GM18868 (cell line): Measurements from ENCODE around the gene SEMA6A.

ENCODE experiments used
- ATAC-seq: cut with Tn5 transposase; IDR thresholded peaks from one replicate; pipeline ENCODE4 v1.9.1; 2021; ENCODE audit warnings: mild to moderate bottlenecking, moderate library complexity; ENCODE audit not compliant: unreplicated experiment

Gene SEMA6A

DNA sequence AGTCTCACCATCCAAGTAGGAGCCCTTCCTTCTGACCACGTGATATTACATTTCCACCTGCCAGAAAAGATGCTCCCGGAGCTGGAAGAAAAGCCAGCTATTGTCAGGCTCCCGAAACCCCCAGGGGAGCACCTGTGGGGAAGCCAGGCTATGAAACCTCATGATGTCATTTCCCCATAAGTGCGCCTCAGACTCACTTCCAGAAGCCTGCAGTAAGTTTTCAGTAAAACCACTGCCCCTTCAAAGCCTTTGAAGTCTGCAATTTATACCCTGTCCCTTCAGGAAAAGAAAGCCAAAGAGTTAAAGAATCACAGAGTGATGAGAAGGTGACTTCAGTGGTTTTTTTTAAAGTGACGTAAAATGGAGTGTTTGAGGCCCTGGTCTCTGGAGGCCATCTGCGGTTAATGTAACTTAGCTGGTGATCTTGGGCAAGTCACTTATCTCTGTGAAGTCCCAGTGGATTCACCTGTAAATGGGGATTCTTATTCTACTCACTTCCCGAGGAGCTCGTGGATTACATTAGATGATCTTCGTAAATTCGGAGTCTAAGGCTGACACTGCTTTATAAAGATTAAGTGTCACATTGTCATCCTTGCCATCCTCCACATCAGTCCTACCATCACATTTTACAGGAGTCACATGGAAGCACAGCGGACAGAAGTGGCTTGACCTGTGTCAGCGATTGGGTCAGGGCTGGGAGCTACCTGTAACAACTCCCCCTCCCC lies 2.6 kb upstream of the SEMA6A start:
- ATAC-seq, result peak; percentile 59

- peak; percentile 43 for ATAC-seq
These were observed 1.6 kb upstream of the SEMA6A start for GRCh38 chr5:116576053-116576713.

GRCh38 chr5:116575326-116576052 lies 866 bp upstream of the SEMA6A start:
- ATAC-seq, result no peak

- ATAC-seq, result no peak
These were observed 789 bp downstream of the SEMA6A start for GRCh38 chr5:116573702-116574366.

DNA sequence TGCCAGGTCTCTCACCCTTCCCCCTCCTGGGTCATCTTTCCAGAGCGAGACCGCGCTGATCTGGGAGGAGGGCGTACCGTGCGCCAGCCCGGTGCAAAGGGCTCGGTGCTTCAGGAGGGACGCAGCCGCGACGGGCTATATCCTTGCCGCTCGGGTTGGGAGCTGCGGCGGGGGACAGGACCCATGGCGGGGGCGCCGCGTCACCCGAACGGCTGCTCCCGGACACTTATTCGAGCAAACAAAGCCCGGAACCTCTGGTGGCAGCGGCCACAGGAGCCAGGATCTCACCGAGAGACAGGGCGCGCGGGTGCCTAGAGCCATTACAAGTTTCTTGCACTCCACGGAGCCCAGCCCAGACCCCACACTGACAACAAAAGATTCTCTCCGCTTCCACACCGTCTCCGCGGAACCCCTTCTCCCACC lies 1.3 kb downstream of the SEMA6A start:
- no peak for ATAC-seq

- no peak for ATAC-seq
These were observed 2.0 kb downstream of the SEMA6A start for GRCh38 chr5:116572350-116573278.

DNA sequence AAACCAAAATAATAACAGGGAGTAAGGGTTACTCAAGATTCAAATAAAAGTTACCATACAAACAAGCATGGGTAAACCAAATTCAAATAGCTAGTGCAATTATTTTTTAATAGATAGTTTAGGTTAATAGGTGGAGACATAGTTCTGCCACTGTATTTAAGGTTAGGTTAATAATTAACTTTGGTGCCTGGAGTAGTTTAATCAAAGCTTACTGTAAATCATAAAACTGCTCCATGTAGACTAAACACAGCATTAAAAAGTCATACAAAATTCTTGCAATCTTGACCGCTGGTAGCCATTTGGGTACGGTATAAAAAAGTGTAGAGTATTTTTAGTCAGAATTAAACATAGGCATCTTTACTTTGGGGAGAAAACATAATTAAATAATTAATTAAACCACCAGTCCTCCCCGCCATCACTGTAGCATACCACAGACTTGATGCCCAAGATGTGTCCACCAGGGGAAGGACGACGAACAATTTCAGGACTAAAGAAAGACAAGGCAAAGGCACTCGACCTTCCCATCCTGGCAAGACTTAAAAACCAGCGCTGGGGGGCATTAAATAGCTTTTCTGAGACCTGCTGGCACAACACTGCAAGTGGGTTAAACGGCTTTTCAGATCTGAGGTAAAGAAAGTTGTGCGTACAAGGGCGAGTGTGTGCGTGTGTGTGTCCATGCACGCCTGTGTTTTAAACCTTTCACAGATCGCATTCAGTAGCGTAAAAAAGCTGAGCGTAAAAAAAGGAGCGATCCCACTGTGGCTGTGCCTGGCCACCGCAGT lies 2.9 kb downstream of the SEMA6A start:
- no peak for ATAC-seq

- no peak for ATAC-seq
These were observed 4.6 kb downstream of the SEMA6A start for GRCh38 chr5:116569999-116570398.

DNA sequence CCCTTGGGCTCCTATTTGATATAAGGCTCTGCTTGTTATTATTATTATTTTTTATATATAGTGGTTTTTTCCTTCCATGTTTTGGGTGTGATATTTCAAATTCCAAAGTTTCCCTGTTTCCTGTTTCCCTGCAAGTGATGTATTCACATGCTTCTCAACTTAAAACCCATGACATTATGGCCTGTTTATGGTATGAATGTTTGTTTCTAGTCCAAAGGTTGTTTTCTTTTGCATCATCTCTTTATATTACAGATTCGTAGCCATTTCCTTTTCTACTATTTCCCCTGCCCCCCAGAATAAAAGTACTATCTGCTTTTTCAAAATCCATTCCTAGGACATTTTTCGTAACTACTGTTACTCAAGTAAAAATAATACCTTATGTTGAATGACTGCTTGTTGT lies 7.5 kb downstream of the SEMA6A start:
- no peak for ATAC-seq

GRCh38 chr5:116566251-116566650 lies 8.4 kb downstream of the SEMA6A start:
- ATAC-seq, result peak; percentile 88

DNA sequence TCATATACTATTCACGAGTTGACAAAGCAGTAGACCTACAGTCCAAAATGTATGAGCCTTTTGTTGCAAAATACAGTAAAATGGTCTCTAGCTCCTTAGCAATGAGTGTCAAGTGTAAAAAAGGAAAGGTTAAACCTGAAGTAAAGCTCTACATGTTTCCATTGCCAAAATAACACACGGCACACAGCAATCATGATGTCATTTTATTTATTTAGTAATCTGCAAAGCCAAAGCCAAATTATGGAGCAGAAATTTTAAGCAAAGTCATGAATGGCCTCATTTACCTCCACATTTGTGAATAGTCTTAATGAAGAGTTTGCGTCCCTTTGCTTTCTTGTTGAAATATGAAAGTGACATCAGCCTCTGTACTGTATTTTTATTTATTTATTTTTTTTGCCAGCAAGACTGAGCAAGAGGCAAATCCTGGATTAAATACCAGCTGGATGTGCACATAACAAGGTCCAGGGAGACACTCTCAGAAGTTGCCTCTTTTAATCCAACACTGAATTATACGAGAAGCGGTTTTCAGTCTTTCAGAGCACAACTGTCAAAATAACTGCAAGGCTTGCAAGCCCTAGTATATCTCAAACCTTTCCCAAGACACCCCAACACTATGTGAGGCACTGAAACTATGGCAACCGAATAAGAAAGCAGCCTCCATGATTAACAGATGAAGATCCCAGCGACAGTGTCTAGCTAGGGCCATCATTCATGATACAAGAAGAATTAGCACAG lies 9.7 kb downstream of the SEMA6A start:
- no peak for ATAC-seq

DNA sequence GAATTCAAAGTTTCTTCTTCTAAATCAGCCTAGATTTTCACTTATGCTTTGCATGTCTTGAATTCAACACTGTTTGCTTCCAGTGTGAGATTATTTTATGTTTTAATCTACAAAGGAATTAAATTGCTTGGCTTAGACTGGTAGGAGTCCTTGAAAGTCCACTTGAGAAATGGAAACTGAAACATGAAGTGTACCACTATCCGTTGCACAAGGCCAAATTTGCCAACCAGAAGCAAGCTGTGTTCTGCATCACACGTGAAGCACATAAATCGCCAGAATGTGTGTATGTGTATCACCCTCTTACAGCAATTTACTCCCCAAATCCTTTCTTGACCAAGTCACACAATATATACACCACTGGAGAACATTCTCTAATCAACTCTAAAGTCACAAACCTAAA lies 10.3 kb downstream of the SEMA6A start:
- no peak for ATAC-seq

GRCh38 chr5:116563736-116564308 lies 10.8 kb downstream of the SEMA6A start:
- ATAC-seq, result no peak

DNA sequence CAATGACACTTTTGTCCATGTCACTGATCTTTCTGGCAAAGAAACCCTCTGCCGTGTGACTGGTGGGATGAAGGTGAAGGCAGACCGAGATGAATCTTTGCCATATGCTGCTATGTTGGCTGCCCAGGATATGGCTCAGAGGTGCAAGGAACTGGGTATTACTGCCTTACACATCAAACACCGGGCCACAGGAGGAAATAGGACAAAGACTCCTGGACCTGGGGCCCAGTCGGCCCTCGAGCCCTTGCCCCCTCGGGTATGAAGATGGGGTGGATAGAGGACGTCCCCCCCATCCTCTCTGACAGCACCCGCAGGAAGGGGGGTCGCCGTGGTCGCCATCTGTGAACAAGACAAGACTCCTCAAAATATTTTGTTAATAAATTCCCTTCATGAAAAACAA lies 12.0 kb downstream of the SEMA6A start:
- ATAC-seq, result no peak

DNA sequence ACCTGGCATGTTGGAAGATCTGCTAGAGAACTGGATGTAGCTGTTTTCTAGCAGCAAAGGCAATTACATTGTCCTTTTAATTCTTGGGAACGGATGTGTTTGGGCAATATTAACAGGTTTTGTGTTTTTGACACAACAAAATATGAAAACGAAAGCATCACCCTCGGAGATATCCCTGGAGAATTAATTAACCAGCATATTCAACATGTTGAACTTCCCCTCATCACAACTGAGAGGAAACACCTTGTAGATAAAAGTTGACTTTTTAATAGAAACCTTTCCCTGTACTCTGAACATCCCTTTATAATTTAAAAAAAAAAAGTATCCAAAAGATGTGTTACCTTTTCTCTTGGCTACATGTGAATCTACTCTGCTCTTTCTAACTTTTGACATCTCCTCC lies 13.0 kb downstream of the SEMA6A start:
- ATAC-seq, result no peak

DNA sequence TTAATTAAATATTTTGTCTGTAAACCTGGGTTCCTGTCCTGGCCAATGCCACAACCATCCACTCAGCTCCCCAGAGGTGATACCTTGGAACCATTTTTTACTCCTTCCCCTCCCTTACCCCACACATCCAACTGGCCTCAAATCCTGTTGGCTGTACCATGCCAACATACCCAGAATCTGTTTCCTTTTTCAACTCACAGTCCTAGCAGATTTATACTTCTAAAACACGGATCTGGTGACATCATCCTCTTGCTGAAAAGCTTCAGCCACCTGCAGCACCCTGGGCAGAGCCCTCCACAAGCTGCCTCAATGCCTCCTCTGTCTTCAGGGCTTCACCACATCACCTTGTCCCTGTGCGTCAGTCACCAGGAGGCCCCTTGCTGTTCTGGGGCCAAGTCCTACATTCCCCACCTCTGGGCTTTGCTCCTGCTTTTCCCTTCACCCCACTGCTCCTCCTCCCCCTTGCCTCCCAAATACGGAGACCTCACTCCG lies 14.9 kb downstream of the SEMA6A start:
- ATAC-seq, result no peak

DNA sequence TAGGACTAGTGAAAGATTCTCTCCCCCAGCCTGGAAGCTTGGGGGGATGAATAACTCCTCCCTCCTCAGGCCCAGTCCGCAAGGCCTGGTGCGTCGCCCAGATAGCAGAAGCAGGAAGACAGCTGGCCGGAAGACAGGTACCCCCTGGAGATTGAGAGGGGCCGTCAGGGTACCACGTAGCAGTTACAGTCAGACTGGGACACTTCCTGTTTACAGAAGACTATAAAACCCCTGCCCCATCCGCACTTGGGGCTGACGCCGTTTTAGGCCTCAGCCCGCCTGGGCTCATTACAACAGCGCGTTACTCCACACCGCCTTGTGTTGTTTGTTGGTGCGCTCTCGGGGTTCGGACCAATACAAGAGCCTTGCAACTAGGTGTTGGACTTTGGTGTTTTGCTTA lies 15.4 kb downstream of the SEMA6A start:
- ATAC-seq, result no peak

- peak; percentile 59 for ATAC-seq
These were observed 16.9 kb downstream of the SEMA6A start for GRCh38 chr5:116557669-116558271.
